ENCODE measurements around the gene DHRS7C. TPM values are rescaled to one million over a fixed set of nuclear protein-coding genes. Genes with fewer than 3 reads are reported as not detected.

DHRS7C gene
- total RNA-seq, 1 experiment from 2014 or later = not detected

DNA sequence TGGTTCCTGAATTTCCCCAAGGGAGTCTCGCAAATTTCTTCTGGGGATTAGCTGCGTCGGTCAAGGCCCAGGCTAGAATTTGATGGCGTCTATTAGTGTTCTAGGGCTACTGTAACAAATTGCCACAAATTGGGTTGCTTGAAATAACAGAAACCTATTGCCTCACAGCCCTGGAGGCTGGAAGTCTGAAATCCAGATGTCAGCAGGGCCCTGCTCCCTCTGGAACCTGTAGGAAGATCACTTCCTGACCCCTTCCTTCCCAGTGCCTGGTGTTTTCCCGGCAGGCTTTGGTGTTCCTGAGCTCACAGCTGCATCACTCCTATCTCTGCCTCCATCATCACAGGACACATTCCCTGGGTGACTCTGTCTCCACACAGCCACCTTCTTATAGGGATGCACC is 24.4 kb downstream of the DHRS7C start:
- no peak for DNase-seq (ENCODE audit: low spot score)

DNA sequence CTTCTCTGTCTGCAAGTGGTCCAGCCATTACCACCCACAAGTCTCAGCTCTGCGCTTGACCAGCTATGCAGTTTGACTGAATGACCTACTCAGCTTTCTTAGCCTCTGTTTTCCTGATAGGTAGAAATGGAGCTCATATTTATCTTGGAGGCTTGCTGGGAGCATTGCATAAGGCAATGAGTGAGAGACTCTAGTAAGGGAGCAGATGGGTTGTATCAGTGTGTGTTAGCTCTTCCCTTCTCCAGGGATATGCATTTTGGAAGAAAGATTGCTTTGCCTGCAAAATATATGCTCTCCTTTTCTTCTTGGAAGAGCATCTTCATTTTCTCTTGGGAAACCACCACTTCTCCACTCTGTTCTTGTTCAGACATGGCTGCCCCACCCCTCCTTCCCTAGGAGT is 26.1 kb downstream of the DHRS7C start:
- DNase-seq (ENCODE audit: low spot score) = no peak

DNA sequence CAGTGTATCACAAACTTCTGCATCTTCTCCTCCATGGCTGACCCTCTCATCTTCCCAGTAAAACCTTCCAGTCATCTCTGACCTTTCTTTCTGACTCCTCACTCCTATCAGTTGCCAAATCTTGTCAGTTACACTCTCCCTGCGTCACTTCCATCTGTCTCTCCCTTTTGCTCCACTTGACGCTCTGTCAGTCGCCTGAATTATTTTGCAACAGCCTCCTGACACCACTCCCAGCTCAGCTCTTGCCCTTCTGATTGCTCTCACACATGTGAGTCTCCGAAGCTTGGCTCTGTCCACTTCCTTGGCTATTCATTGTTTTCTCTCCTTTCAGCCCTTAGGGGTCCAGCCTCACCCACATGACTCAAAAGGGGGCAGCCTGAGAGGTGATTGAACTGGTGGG is 27.7 kb downstream of the DHRS7C start:
- no peak for DNase-seq (ENCODE audit: low spot score)

DNA sequence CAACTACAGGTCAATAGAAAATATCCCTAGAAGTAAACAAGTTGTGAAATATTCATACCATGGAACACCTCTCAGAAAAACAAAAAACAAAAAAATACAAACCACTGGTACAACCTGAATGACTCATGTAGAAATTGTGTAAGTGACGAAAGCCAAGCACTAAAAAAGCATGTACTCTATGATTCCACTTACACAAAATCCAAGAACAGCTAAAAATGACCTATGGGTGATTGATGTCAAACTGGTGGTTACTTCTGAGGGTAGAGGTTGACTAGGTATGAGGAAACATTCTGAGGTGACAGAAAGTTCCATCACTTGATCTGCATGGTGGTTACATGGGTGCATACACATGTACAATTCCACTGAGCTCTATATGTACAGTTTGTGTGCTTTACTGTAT is 31.1 kb downstream of the DHRS7C start:
- DNase-seq (ENCODE audit: low spot score) = no peak

DNA sequence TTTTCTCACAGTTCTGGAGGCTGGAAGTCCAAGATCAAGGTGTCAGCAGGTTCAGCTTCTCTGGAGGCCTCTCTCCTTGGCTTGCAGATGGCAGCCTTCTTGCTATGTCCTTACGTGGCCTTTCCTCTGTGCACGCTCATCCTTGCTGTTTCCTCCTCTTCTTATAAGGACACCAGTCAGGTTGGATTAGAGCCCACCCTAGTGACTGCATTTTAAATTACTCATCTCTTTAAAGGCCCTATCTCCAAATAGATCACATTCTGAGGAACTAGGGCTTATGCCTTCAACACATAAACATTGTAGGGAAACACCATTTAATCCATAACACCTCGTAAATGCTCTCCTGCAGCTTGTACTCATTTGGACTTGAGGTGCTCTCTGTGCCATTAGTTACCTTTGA is 36.3 kb downstream of the DHRS7C start:
- no peak for DNase-seq (ENCODE audit: low spot score)

DNA sequence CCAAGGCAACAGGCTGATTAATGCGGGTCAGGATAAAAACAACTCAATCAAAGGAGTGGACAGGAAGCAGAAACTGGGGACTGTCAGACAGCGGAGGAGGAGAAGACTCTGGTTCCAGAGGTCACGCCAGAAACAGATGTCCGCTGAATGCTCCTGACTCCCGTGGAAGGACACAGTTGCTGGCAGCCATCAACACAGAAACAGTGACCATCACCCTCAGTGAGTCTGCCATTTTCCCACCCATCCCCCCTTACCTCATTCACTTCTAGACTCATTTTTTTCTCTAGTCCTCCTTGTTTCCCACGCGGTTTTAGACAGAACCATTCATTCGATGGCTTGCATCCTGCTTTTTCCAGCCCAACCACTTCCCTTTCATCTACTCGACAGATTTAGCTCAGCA is 40.9 kb downstream of the DHRS7C start:
- no peak for DNase-seq (ENCODE audit: low spot score)

DNA sequence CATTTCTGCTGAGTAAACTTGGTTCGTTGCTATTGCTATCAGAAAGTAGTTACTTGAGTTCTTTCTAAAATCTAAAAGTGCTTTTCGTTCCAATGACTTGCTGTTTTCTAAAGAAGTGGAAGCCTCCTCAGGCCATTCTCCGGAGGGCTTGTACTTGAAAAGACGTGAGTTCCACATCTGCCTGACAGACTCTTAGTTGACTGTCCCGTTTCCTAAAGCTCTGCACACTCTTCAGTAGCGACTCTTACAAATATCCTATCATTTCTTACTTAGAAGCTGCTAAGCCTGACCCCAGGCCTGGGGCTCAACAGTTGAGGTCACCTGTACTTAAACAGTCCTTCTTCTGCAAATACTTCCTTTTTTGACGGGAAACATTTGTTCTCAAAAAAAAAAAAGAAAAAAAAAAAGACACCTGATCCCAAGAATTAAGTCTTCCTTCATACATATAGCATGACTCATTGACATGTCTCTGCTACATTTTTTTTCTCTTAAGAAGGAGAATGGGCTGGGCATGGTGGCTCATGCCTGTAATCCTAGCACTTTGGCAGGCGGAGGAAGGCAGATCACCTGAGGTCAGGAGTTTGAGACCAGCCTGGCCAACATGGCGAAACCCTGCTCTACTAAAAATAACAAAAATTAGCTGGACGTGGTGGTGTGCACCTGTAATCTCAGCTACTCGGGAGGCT is 61.5 kb downstream of the DHRS7C start:
- DNase-seq (ENCODE audit: low spot score) = no peak

DNA sequence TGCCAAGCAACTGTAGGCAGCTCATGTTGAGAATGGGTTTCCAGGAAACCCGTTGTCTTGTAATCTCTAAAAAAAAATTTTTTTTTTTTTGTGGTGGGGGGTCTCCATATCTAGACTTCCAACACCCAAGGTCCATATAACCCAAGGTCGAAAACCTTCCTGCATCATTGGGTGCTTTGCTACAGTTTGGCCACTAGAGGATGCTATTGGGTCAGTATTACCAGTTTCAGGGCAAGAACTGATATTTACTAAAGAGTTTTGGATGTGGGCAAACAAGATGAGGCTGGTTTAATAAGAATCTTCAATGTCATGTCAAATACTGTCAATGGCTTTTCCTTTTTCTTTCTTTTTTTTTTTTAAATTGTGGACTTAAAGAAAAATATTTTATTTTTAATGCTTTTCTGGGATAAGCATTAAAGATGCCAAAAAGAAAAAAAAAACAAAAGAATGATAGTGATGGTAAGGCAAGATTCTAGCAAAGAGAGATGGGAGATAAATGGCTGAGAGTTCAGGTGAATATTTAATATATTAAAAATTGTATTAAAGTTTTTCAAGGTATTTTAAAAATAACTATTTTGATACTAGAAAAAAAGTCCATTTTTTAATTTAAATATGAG is 62.2 kb downstream of the DHRS7C start:
- DNase-seq (ENCODE audit: low spot score) = peak; percentile 53

DNA sequence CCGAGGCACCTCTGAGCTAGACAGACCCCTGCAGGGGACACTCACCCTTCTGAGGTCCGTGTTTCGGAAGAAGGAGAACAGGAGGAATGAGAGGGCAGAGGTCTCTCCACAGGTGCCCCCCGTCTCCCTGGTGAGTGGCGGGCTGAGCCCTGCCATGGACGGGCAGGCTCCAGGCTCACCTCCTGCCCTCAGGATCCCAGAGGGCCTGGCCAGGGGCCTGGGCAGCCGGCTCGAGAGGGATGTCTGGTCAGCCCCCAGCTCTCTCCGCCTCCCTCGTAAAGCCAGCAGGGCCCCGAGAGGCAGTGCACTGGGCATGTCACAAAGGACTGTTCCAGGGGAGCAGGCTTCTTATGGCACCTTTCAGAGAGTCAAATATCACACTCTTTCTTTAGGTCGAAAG is 62.8 kb downstream of the DHRS7C start:
- no peak for DNase-seq (ENCODE audit: low spot score)

DNA sequence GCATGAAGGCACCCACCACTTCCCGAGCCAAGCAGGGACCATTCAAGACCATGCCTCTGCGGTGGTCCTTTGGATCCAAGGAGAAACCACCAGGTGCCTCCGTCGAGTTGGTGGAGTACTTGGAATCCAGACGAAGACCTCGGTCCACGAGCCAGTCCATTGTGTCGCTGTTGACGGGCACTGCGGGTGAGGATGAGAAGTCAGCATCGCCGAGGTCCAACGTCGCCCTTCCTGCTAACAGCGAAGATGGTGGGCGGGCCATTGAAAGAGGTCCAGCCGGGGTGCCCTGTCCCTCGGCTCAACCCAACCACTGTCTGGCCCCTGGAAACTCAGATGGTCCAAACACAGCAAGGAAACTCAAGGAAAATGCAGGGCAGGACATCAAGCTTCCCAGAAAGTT is 63.4 kb downstream of the DHRS7C start:
- DNase-seq (ENCODE audit: low spot score) = no peak

DNA sequence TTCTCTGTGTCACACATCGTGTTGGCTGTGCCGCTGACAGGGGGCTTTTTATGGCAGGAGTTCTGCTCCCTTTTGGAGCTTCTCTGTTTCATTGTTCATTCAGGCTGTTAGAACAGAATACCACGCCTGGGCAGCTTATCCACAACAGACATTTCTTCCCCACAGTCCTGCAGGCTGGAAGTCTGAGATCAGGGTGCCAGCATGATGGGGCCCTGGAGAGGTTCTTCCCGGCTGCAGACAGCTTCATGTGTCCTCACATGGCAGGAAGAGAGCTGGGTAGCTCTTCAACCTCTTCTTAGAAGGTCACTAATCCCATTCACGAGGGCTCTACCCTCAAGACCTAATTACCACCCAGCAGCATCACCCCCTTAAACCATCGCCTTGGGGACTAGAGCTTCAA is 65.1 kb downstream of the DHRS7C start:
- no peak for DNase-seq (ENCODE audit: low spot score)

DNA sequence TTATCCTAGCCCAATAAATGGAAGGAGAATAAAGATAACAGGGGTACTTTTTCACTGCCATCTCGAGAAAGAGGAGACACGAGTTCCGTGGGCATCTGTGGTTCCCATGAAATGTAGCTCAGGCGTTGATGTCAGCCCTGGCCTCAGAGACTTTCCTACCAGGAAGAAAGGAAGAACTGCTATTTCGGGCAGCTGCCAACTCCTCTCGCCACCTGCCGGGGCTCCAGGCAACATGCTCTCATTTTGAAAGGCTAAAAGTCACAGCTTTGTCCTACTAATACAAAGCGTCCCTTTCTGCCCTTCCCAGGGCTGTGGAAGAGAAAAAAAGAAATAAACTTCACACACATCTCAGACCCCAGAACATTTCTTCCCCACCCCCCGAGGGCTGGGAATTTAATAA is 65.8 kb downstream of the DHRS7C start:
- DNase-seq (ENCODE audit: low spot score) = no peak

Other genes starting within 250 kb of the DHRS7C start
- 21.6 and 26.0 TPM in 2 replicates for gene STX8, start 215.8 kb downstream of the DHRS7C start, total RNA-seq (2014; rRNA removed; shearing (Covaris generic))
- not detected in 2 replicates for gene CFAP52, start 214.9 kb downstream of the DHRS7C start, total RNA-seq (2014; rRNA removed; shearing (Covaris generic))
- gene USP43, start 146.1 kb downstream of the DHRS7C start, total RNA-seq (2014; rRNA removed; shearing (Covaris generic)) = 13.6 and 21.7 TPM in 2 replicates
- gene GSG1L2, start 30.5 kb upstream of the DHRS7C start, total RNA-seq (2014; rRNA removed; shearing (Covaris generic)) = not detected in 2 replicates
- 0.03 TPM in 1 of 2 replicates, not detected in the other for gene GLP2R, start 34.3 kb upstream of the DHRS7C start, total RNA-seq (2014; rRNA removed; shearing (Covaris generic))
- not detected in 2 replicates for gene RCVRN, start 113.7 kb upstream of the DHRS7C start, total RNA-seq (2014; rRNA removed; shearing (Covaris generic))

Data from HT-29 (cell line).